HepG2 (cell line): ENCODE measurements around the gene BCAS3. TPM values are rescaled to one million over a fixed set of nuclear protein-coding genes. Genes with fewer than 3 reads are reported as not detected.
A peak's percentile ranks its signal among the peaks of the same experiment; 100 is the strongest.

Experiments used
- GRHL1 ChIP-seq: sonication (generic); formaldehyde crosslinking; conservative IDR thresholded peaks from 2 replicates; pipeline ENCODE4 v1.8.0; 2022; ENCODE audit warnings: missing genetic modification reagents
- HNRNPLL ChIP-seq: fragments of 200-400 bp; formaldehyde crosslinking; IDR thresholded peaks from 2 replicates; pipeline ENCODE4 v1.6.1; 2017; ENCODE audit warnings: mild to moderate bottlenecking, low read depth, low read length; ENCODE audit not compliant: poor library complexity, severe bottlenecking
- MXI1 ChIP-seq: IDR thresholded peaks from 3 replicates; pipeline ENCODE4 v1.6.1; 2012; ENCODE audit warnings: low read depth, low read length, inconsistent platforms, borderline replicate concordance
- NFATC3 ChIP-seq: sonication (generic); formaldehyde crosslinking; IDR thresholded peaks from 2 replicates; pipeline ENCODE4 v1.5.1; 2020; ENCODE audit warnings: mild to moderate bottlenecking, missing genetic modification reagents
- ONECUT2 ChIP-seq: sonication (generic); formaldehyde crosslinking; IDR thresholded peaks from 2 replicates; pipeline ENCODE4 v1.4.0; 2020; ENCODE audit warnings: missing genetic modification reagents
- ZGPAT ChIP-seq: IDR thresholded peaks from 2 replicates; pipeline ENCODE4 v1.6.1; 2016; ENCODE audit warnings: mild to moderate bottlenecking
- ZNF142 ChIP-seq: sonication (generic); formaldehyde crosslinking; IDR thresholded peaks from 2 replicates; pipeline ENCODE4 v1.4.0; 2020; ENCODE audit warnings: missing genetic modification reagents
- ZNF224 ChIP-seq: sonication (generic); formaldehyde crosslinking; IDR thresholded peaks from 2 replicates; pipeline ENCODE4 v1.5.0; 2020; ENCODE audit warnings: mild to moderate bottlenecking, missing genetic modification reagents
- ZNF331 ChIP-seq: sonication (generic); formaldehyde crosslinking; IDR thresholded peaks from 2 replicates; pipeline ENCODE4 v1.4.0; 2020; ENCODE audit warnings: missing genetic modification reagents
- ZNF598 ChIP-seq: sonication (generic); formaldehyde crosslinking; IDR thresholded peaks from 2 replicates; pipeline ENCODE4 v1.5.1; 2020; ENCODE audit warnings: mild to moderate bottlenecking, missing genetic modification reagents, borderline replicate concordance
- ZNF687 ChIP-seq: sonication (generic); formaldehyde crosslinking; IDR thresholded peaks from 2 replicates; pipeline ENCODE4 v1.5.1; 2020; ENCODE audit warnings: mild to moderate bottlenecking, missing genetic modification reagents, moderate library complexity
- ZNF784 ChIP-seq: sonication (generic); formaldehyde crosslinking; IDR thresholded peaks from 2 replicates; pipeline ENCODE4 v1.5.1; 2020; ENCODE audit warnings: missing genetic modification reagents, mild to moderate bottlenecking, borderline replicate concordance
- polyA plus RNA-seq, 8 experiments: library from polyadenylated mRNA; depleted of rRNA in 3 of 8; stranded (reverse) in 7 of 8; unstranded in 1 of 8; fragments of >200 nt; fragmentation: Illumina TruSeq in 4 of 8; extraction: Trizol in 4 of 8; gene quantifications; 2 replicates each; pipeline versions ENCODE4 v1.2.1 to v1.2.3, GENCODE V29; 2011 to 2016; ENCODE audit warnings: low read depth in 4 of 8, missing spikeins in 1 of 8, mixed read lengths in 1 of 8; ENCODE audit not compliant: insufficient read depth in 1 of 8
- total RNA-seq, 5 experiments: library from RNA; depleted of rRNA; stranded (reverse); fragments of >200 nt; fragmentation: Illumina TruSeq; extraction: Trizol; gene quantifications; 2 replicates each; pipeline ENCODE4 v1.2.3, GENCODE V29; 2016; ENCODE audit warnings: low read depth in 1 of 5

Gene BCAS3
- total and polyA plus RNA-seq, 2 of the 13 experiments (the other 11 are each of a cell fraction or from before 2014, with no cell fraction given): 10.7 to 11.2 TPM

- TF ChIP-seq ZNF687 (CRISPR knock-in tag) (peak; percentile 62), MXI1 (no peak), ONECUT2 (CRISPR knock-in tag) (no peak), ZNF142 (CRISPR knock-in tag) (no peak), ZNF224 (CRISPR knock-in tag) (no peak), NFATC3 (CRISPR knock-in tag) (no peak), ZGPAT (CRISPR knock-in tag) (no peak), HNRNPLL (no peak), ZNF598 (no peak), GRHL1 (CRISPR knock-in tag) (no peak), ZNF331 (0 out of 2 replicates have a peak, but pooled peaks have one; percentile 40), ZNF784 (CRISPR knock-in tag) (no peak)
These were observed 89.1 kb downstream of the BCAS3 start (continued) for GRCh38 chr17:60766778-60767190.
